HEK293 (cell line): Measurements from ENCODE around the gene SLC40A1.

Source experiments
- CTCF ChIA-PET: fragments of 350-600 bp; formaldehyde crosslinking; extraction: SDS; loops from one replicate; lab custom pipeline; 2021; ENCODE audit warnings: antibody characterized with exemption; lab: Yijun Ruan, JAX
- POLR2A ChIA-PET: fragments of 300-600 bp; formaldehyde crosslinking; extraction: SDS; loops from one replicate; lab custom pipeline; 2020; ENCODE audit warnings: antibody characterized with exemption, inconsistent platforms; lab: Yijun Ruan, JAX
- H3K27ac ChIP-seq: fragments of 200-500 bp; sonication (Bioruptor generic); 2 replicates; pipeline ENCODE4 v1.5.1; 2014; ENCODE audit warnings: low read depth, low read length, control low read depth, inconsistent platforms; ENCODE audit errors: extremely low read depth
- H3K36me3 ChIP-seq, 2 experiments: fragments of 200-500 bp in 1 of 2; sonication (Bioruptor generic) in 1 of 2; 1 replicate in 1 of 2; 2 replicates in 1 of 2; pipeline ENCODE4 v1.5.1; 2014 to 2017; ENCODE audit warnings: inconsistent platforms in 2 of 2, low read length in 2 of 2; ENCODE audit not compliant: control insufficient read depth in 2 of 2, insufficient read depth in 1 of 2
- H3K4me1 ChIP-seq: fragments of 200-500 bp; sonication (Bioruptor generic); 2 replicates; pipeline ENCODE4 v1.5.1; 2014; ENCODE audit warnings: mild to moderate bottlenecking, low read length, inconsistent platforms; ENCODE audit not compliant: control insufficient read depth, insufficient read depth
- H3K4me3 ChIP-seq: 2 replicates; pipeline ENCODE4 v1.5.1; 2011; ENCODE audit warnings: low read depth, mild to moderate bottlenecking, control low read depth, low read length, moderate library complexity
- H3K9me3 ChIP-seq: fragments of 200-500 bp; sonication (Bioruptor generic); 2 replicates; pipeline ENCODE4 v1.5.1; 2014; ENCODE audit warnings: low read depth, low read length, inconsistent platforms; ENCODE audit not compliant: control insufficient read depth, insufficient read depth
- BCL11B ChIP-seq: fragments of 450-650 bp; formaldehyde crosslinking; IDR thresholded peaks from 2 replicates; pipeline ENCODE4 v1.5.1; 2016; ENCODE audit warnings: low read depth, missing biosample characterization, missing genetic modification characterization
- KLF10 ChIP-seq: fragments of 450-650 bp; IDR thresholded peaks from 2 replicates; pipeline ENCODE4 v1.5.1; 2018; ENCODE audit warnings: missing biosample characterization, mild to moderate bottlenecking, missing genetic modification characterization
- KLF8 ChIP-seq: fragments of 450-650 bp; formaldehyde crosslinking; IDR thresholded peaks from 2 replicates; pipeline ENCODE4 v1.5.1; 2016; ENCODE audit warnings: missing biosample characterization, missing genetic modification characterization
- KLF9 ChIP-seq: fragments of 450-650 bp; formaldehyde crosslinking; IDR thresholded peaks from 2 replicates; pipeline ENCODE4 v1.5.1; 2016; ENCODE audit warnings: missing biosample characterization, missing genetic modification characterization, low read depth
- OSR2 ChIP-seq: fragments of 450-650 bp; formaldehyde crosslinking; IDR thresholded peaks from 2 replicates; pipeline ENCODE4 v1.5.1; 2016; ENCODE audit warnings: missing biosample characterization, missing genetic modification characterization
- ZBTB8A ChIP-seq: fragments of 450-650 bp; formaldehyde crosslinking; IDR thresholded peaks from 2 replicates; pipeline ENCODE4 v1.5.1; 2016; ENCODE audit warnings: missing biosample characterization, missing genetic modification characterization
- ZNF121 ChIP-seq: fragments of 450-650 bp; formaldehyde crosslinking; IDR thresholded peaks from 2 replicates; pipeline ENCODE4 v1.5.1; 2016; ENCODE audit warnings: missing biosample characterization, missing genetic modification characterization
- ZNF2 ChIP-seq: fragments of 450-650 bp; formaldehyde crosslinking; IDR thresholded peaks from 2 replicates; pipeline ENCODE4 v1.5.1; 2016; ENCODE audit warnings: missing biosample characterization, missing genetic modification characterization
- ZNF24 ChIP-seq: fragments of 450-650 bp; formaldehyde crosslinking; IDR thresholded peaks from 2 replicates; pipeline ENCODE4 v1.5.1; 2016; ENCODE audit warnings: missing biosample characterization, missing genetic modification characterization
- ZNF354C ChIP-seq: fragments of 450-650 bp; formaldehyde crosslinking; IDR thresholded peaks from 2 replicates; pipeline ENCODE4 v1.5.1; 2016; ENCODE audit warnings: missing biosample characterization, missing genetic modification characterization, low read depth, borderline replicate concordance
- ZNF391 ChIP-seq: fragments of 450-650 bp; formaldehyde crosslinking; IDR thresholded peaks from 2 replicates; pipeline ENCODE4 v1.5.1; 2016; ENCODE audit warnings: low read depth, missing biosample characterization, missing genetic modification characterization, borderline replicate concordance
- ZNF501 ChIP-seq: fragments of 450-650 bp; formaldehyde crosslinking; IDR thresholded peaks from 2 replicates; pipeline ENCODE4 v1.5.1; 2016; ENCODE audit warnings: missing biosample characterization, missing genetic modification characterization
- ZNF623 ChIP-seq: fragments of 450-650 bp; formaldehyde crosslinking; IDR thresholded peaks from 2 replicates; pipeline ENCODE4 v1.5.1; 2016; ENCODE audit warnings: missing biosample characterization, missing genetic modification characterization
- ZNF629 ChIP-seq: fragments of 450-650 bp; formaldehyde crosslinking; IDR thresholded peaks from 2 replicates; pipeline ENCODE4 v1.5.1; 2017; ENCODE audit warnings: missing biosample characterization, missing genetic modification characterization
- ZNF677 ChIP-seq: fragments of 450-650 bp; IDR thresholded peaks from 2 replicates; pipeline ENCODE4 v1.5.0; 2018; ENCODE audit warnings: missing biosample characterization, mild to moderate bottlenecking, missing genetic modification characterization, moderate library complexity
- ZNF701 ChIP-seq: fragments of 450-650 bp; formaldehyde crosslinking; IDR thresholded peaks from 2 replicates; pipeline ENCODE4 v1.5.1; 2016; ENCODE audit warnings: missing biosample characterization, missing genetic modification characterization
- TF ChIP-seq, protein P1 (sequence below): fragments of 450-650 bp; formaldehyde crosslinking; IDR thresholded peaks from 2 replicates; pipeline ENCODE4 v1.5.1; 2016; ENCODE audit warnings: missing biosample characterization, missing genetic modification characterization
- TF ChIP-seq, protein P2 (sequence below): fragments of 450-650 bp; formaldehyde crosslinking; IDR thresholded peaks from 2 replicates; pipeline ENCODE4 v1.5.1; 2016; ENCODE audit warnings: missing biosample characterization, missing genetic modification characterization
- TF ChIP-seq, protein P3 (sequence below): fragments of 450-650 bp; formaldehyde crosslinking; IDR thresholded peaks from 2 replicates; pipeline ENCODE4 v1.5.1; 2017; ENCODE audit warnings: missing biosample characterization, missing genetic modification characterization
- TF ChIP-seq, protein P4 (sequence below): fragments of 450-650 bp; formaldehyde crosslinking; IDR thresholded peaks from 2 replicates; pipeline ENCODE4 v1.5.1; 2017; ENCODE audit warnings: missing biosample characterization, missing genetic modification characterization

SLC40A1 gene

DNA sequence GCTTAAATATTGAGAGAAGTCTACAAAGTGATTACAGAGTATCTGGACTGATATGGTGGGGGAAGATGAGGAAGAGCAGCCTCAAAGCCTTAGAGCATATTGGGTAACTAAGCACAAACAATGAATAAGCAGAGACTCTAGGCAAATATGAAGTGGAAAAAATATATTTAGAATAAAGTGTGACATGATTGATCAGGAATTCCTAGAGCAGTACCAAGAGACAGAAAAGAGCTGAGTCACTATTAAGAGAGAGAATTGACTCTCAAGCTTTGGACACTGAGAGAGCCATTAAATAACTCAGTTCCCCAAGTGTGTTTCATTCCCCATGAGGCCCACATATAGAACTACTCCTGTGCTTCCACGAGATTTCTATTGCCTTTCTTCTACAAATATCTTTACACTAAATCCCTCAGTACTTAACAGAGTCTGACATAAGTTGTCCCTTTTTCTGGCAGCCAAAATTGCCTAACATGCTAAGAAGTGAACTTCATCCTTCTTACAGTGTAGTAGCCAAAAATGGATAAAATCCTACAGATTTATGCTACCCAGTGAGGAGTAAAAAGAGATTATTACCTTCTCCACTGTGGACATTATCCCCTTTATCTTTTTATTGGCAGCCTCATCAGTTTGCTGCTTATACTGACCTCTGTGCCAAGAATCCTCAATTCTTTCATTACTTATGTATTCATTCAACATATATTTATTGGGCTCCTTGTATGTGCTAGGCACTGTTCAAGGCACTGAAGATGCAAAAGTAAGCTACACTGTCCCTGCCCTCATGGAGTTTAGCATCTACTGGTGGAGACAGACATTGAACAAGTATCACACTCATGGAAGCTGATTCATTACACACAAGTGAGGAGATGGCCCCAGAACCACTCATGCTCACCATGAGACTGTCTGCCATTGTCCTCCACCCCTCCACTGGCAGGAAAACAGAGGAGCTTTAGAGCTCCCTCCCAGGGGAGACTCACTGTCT is 45.4 kb downstream of the SLC40A1 start:
- ChIA-PET CTCF (interaction anchor here (0.6 kb wide), 1 partner anchor 163 kb away, joined by 9 read pairs; no protein-coding TSS in a partner anchor), POLR2A (no interaction called here)
- no peaks in the 10 kb centered on the region for H3K36me3 ChIP-seq
- no peaks in the 10 kb centered on the region for H3K4me1 ChIP-seq
- TF ChIP-seq, protein P1, sequence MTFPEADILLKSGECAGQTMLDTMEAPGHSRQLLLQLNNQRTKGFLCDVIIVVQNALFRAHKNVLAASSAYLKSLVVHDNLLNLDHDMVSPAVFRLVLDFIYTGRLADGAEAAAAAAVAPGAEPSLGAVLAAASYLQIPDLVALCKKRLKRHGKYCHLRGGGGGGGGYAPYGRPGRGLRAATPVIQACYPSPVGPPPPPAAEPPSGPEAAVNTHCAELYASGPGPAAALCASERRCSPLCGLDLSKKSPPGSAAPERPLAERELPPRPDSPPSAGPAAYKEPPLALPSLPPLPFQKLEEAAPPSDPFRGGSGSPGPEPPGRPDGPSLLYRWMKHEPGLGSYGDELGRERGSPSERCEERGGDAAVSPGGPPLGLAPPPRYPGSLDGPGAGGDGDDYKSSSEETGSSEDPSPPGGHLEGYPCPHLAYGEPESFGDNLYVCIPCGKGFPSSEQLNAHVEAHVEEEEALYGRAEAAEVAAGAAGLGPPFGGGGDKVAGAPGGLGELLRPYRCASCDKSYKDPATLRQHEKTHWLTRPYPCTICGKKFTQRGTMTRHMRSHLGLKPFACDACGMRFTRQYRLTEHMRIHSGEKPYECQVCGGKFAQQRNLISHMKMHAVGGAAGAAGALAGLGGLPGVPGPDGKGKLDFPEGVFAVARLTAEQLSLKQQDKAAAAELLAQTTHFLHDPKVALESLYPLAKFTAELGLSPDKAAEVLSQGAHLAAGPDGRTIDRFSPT (tag by site-specific recombination), result no peak
- TF ChIP-seq ZNF623 (tag by site-specific recombination) (no peak), ZNF354C (tag by site-specific recombination) (no peak), ZNF501 (no peak), KLF8 (tag by site-specific recombination) (no peak)
- TF ChIP-seq, protein P2, sequence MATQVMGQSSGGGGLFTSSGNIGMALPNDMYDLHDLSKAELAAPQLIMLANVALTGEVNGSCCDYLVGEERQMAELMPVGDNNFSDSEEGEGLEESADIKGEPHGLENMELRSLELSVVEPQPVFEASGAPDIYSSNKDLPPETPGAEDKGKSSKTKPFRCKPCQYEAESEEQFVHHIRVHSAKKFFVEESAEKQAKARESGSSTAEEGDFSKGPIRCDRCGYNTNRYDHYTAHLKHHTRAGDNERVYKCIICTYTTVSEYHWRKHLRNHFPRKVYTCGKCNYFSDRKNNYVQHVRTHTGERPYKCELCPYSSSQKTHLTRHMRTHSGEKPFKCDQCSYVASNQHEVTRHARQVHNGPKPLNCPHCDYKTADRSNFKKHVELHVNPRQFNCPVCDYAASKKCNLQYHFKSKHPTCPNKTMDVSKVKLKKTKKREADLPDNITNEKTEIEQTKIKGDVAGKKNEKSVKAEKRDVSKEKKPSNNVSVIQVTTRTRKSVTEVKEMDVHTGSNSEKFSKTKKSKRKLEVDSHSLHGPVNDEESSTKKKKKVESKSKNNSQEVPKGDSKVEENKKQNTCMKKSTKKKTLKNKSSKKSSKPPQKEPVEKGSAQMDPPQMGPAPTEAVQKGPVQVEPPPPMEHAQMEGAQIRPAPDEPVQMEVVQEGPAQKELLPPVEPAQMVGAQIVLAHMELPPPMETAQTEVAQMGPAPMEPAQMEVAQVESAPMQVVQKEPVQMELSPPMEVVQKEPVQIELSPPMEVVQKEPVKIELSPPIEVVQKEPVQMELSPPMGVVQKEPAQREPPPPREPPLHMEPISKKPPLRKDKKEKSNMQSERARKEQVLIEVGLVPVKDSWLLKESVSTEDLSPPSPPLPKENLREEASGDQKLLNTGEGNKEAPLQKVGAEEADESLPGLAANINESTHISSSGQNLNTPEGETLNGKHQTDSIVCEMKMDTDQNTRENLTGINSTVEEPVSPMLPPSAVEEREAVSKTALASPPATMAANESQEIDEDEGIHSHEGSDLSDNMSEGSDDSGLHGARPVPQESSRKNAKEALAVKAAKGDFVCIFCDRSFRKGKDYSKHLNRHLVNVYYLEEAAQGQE, result no peak
- TF ChIP-seq, protein P3, sequence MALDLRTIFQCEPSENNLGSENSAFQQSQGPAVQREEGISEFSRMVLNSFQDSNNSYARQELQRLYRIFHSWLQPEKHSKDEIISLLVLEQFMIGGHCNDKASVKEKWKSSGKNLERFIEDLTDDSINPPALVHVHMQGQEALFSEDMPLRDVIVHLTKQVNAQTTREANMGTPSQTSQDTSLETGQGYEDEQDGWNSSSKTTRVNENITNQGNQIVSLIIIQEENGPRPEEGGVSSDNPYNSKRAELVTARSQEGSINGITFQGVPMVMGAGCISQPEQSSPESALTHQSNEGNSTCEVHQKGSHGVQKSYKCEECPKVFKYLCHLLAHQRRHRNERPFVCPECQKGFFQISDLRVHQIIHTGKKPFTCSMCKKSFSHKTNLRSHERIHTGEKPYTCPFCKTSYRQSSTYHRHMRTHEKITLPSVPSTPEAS, result no peak
- TF ChIP-seq, all 188 proteins: peak for 0
- Histone ChIP-seq H3K9me3 (no peaks in the 10 kb centered on the region), H3K27ac (no peak overlapping the region), H3K4me3 (no peak overlapping the region)

DNA sequence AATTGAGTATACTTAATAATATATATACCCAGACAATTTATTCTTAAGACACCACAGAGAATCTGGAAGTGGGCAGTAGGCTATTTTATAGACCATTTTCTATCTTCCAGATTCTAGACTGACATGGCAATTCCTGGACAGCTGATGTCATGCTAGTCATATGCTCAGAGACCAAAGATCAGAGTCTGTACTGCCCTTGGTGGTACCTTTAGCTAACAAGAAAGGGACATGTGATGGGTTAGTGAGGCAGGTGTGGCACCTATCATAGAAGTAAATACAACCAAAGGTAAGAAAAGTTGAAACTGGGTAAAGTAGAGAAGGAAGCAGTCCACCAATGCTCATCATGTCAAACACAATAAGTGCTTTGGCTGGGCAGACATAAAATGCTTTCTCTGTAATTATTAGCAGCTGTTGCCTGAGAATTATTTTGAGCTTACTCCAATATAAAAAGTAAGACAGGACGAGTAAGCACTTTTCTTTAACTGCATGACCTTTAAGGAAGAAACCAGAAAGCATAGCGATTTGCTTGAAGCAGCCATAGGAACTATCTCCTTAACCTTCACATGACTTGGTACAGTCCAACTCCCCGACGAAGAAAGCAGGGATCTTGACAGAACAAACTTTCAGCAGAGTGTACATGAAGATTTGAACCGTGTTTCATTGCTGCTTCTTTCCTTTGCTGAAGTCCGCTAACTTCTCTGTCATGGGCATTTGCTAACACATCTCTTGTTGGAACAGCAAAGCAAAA is 47.1 kb downstream of the SLC40A1 start:
- ChIA-PET POLR2A (no interaction called here), CTCF (interaction anchor here (0.6 kb wide), 2 partner anchors 22 to 28 kb away, joined by 3 read pairs; no protein-coding TSS in a partner anchor)
- Histone ChIP-seq H3K4me3 (no peak overlapping the region), H3K36me3 (no peaks in the 10 kb centered on the region), H3K27ac (no peak overlapping the region), H3K4me1 (no peaks in the 10 kb centered on the region), H3K9me3 (no peaks in the 10 kb centered on the region)
- TF ChIP-seq ZNF24 (tag by site-specific recombination) (no peak), ZNF629 (tag by site-specific recombination) (no peak), ZBTB8A (tag by site-specific recombination) (no peak), KLF10 (tag by site-specific recombination) (no peak), OSR2 (no peak), BCL11B (no peak), ZNF701 (tag by site-specific recombination) (no peak), ZNF2 (no peak), ZNF677 (tag by site-specific recombination) (no peak), KLF9 (tag by site-specific recombination) (no peak), ZNF121 (no peak), ZNF391 (tag by site-specific recombination) (no peak)
- TF ChIP-seq, protein P4, sequence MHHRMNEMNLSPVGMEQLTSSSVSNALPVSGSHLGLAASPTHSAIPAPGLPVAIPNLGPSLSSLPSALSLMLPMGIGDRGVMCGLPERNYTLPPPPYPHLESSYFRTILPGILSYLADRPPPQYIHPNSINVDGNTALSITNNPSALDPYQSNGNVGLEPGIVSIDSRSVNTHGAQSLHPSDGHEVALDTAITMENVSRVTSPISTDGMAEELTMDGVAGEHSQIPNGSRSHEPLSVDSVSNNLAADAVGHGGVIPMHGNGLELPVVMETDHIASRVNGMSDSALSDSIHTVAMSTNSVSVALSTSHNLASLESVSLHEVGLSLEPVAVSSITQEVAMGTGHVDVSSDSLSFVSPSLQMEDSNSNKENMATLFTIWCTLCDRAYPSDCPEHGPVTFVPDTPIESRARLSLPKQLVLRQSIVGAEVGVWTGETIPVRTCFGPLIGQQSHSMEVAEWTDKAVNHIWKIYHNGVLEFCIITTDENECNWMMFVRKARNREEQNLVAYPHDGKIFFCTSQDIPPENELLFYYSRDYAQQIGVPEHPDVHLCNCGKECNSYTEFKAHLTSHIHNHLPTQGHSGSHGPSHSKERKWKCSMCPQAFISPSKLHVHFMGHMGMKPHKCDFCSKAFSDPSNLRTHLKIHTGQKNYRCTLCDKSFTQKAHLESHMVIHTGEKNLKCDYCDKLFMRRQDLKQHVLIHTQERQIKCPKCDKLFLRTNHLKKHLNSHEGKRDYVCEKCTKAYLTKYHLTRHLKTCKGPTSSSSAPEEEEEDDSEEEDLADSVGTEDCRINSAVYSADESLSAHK, result no peak
- TF ChIP-seq, protein P1 (tag by site-specific recombination), result no peak
